K562 (cell line): ENCODE data around the gene SIRPG.

Experiments used
- BHLHE40 ChIP-seq: IDR thresholded peaks from 2 replicates; pipeline ENCODE4 v1.6.1; 2011; ENCODE audit warnings: low read length, improper control_type of control experiment
- CREB1 ChIP-seq, 2 experiments: sonication (generic) in 1 of 2; formaldehyde crosslinking in 1 of 2; IDR thresholded peaks; 2 replicates each; pipeline versions ENCODE4 v1.6.1 to v1.8.0; 2012 to 2022; ENCODE audit warnings: inconsistent platforms in 1 of 2, mild to moderate bottlenecking in 1 of 2, missing genetic modification reagents in 1 of 2, moderate library complexity in 1 of 2
- CTCF ChIP-seq, 3 experiments: IDR thresholded peaks in 2 of 3; conservative IDR thresholded peaks in 1 of 3; 2 replicates each; pipeline ENCODE4 v1.5.1; 2011 to 2012; ENCODE audit warnings: low read length in 3 of 3, mild to moderate bottlenecking in 3 of 3, control low read depth in 2 of 3, improper control_type of control experiment in 1 of 3, inconsistent platforms in 1 of 3, low read depth in 1 of 3, mixed read lengths in 1 of 3, moderate library complexity in 1 of 3; ENCODE audit not compliant: insufficient read depth in 2 of 3
- MAFG ChIP-seq: fragments of 450-650 bp; conservative IDR thresholded peaks from 2 replicates; pipeline ENCODE4 v1.6.1; 2016; ENCODE audit warnings: missing genetic modification characterization, missing compliant biosample characterization
- POU5F1 ChIP-seq: fragments of 150-350 bp; IDR thresholded peaks from 2 replicates; pipeline ENCODE4 v1.6.1; 2014; ENCODE audit warnings: borderline replicate concordance, low read length, low read depth, mild to moderate bottlenecking; ENCODE audit not compliant: partially characterized antibody
- TAF1 ChIP-seq: IDR thresholded peaks from 2 replicates; pipeline ENCODE4 v1.6.1; 2011; ENCODE audit warnings: mild to moderate bottlenecking, low read length, moderate library complexity; ENCODE audit not compliant: insufficient read depth, control insufficient read depth, severe bottlenecking; ENCODE audit errors: extremely low read depth
- ZNF354B ChIP-seq: fragments of 250-450 bp; sonication (Bioruptor Pico); IDR thresholded peaks from 2 replicates; pipeline ENCODE4 v1.4.0; 2020
- ZNF384 ChIP-seq: IDR thresholded peaks from 2 replicates; pipeline ENCODE4 v1.6.1; 2012; ENCODE audit warnings: low read depth, low read length, improper control_type of control experiment

GRCh38 chr20:1633535-1633934 lies 24.0 kb downstream of the SIRPG start:
- TF ChIP-seq MAFG (tag) (no peak), ZNF354B (CRISPR knock-in tag) (no peak), CTCF (IDR thresholded peaks at IDR 0.05 in 2 of 3, conservative IDR thresholded peaks at IDR 0.05 in 1 of 3; ENCODE audit: insufficient read depth in 2 of 3, low read depth in 1 of 3, low read length in 3 of 3) (no peak), ZNF384 (no peak), CREB1 (IDR thresholded peaks at IDR 0.05) (no peak), CREB1 (CRISPR knock-in tag; IDR thresholded peaks at IDR 0.05) (no peak), POU5F1 (no peak), BHLHE40 (no peak), TAF1 (no peak)
